ENCODE data around the gene OR2H2. TPM values are rescaled to one million over a fixed set of nuclear protein-coding genes. Genes with fewer than 3 reads are reported as not detected.
A peak's percentile ranks its signal among the peaks of the same experiment; 100 is the strongest.

OR2H2 gene
- total RNA-seq, 4 donors from 2014 or later = not detected

DNA sequence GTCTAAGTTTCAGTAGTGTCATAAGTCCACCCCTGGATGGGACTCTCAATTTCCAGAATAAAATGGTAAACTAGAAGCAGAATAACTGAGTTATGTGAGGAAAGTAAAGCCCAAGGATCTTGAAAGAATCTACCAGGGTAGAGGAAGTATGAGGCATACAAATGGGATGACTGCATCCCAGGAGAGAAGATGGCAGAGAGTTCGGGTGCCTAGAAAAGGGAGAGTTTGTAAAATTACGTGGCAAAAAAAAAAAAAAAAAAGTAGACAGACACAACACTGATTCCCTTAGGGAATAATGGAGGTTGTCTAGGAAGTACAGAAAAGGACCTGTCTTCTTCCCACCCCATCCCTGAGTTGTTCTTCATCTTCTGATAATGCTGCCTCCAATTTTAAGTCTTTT lies 44.6 kb downstream of the OR2H2 start:
- intact Hi-C loops (cut with DNase I; ENCODE audit: low total_unique reads) (no loop called here), in situ Hi-C loops (cut with MboI; ENCODE audit: low pct_ligation_motif_present in 1 of 4, low pct_unique_long_range_greater_than_20kb in 1 of 4, low sequenced_read_pairs in 3 of 4) (no loop called here)
- Histone ChIP-seq H3K36me3 (no peaks in the 10 kb centered on the region), H3K9me3 (no peaks in the 10 kb centered on the region), H3K4me3 (no peak overlapping the region), H3K4me1 (peaks cover 5 to 41% (median 29%) of the 10 kb centered on the region in 4 donors), H3K27ac (no peak overlapping the region), H3K27me3 (peaks cover 34% of the 10 kb centered on the region)
- no peak for DNase-seq
- TF ChIP-seq POLR2A (IDR thresholded peaks at IDR 0.05) = no peak
- no peak for TF ChIP-seq POLR2AphosphoS5 (IDR thresholded peaks at IDR 0.05)
- WGBS, 2 donors (ENCODE audit: low coverage in 1 of 2) = 87 to 100% methylated on average over 1 to 2 of the region's 2 CpGs

DNA sequence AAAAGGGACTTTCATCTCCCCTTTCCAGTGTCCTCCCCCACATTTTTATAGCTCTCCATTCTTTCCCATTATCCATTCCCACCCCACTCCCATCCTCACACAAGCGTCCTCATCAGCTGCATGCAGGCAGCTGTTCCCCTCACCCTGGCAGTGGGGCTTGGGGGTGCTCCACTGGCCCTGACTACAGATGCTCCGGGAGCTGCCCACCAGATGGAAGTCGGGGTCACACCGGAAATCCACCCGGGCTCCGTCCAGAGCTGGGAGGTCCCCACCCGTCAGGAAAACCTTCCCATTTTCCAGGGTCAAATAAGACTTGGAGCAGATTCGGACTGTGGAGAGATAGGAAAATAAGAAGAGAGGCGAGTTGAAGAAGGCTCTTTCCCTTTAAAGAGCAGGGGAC lies 45.4 kb downstream of the OR2H2 start:
- H3K27ac ChIP-seq = no peak overlapping the region
- no peak overlapping the region for H3K4me3 ChIP-seq
- no peaks in the 10 kb centered on the region for H3K36me3 ChIP-seq
- WGBS, 2 donors (ENCODE audit: low coverage in 1 of 2) = 79 to 96% methylated on average over 3 to 9 of the region's 9 CpGs
- in situ Hi-C loops (cut with MboI; ENCODE audit: low pct_ligation_motif_present in 1 of 4, low pct_unique_long_range_greater_than_20kb in 1 of 4, low sequenced_read_pairs in 3 of 4) = no loop called here
- H3K4me1 ChIP-seq = peaks cover 5 to 41% (median 29%) of the 10 kb centered on the region in 4 donors
- TF ChIP-seq POLR2AphosphoS5 (IDR thresholded peaks at IDR 0.05) = no peak
- TF ChIP-seq POLR2A (IDR thresholded peaks at IDR 0.05) = no peak
- TF ChIP-seq, protein P1, sequence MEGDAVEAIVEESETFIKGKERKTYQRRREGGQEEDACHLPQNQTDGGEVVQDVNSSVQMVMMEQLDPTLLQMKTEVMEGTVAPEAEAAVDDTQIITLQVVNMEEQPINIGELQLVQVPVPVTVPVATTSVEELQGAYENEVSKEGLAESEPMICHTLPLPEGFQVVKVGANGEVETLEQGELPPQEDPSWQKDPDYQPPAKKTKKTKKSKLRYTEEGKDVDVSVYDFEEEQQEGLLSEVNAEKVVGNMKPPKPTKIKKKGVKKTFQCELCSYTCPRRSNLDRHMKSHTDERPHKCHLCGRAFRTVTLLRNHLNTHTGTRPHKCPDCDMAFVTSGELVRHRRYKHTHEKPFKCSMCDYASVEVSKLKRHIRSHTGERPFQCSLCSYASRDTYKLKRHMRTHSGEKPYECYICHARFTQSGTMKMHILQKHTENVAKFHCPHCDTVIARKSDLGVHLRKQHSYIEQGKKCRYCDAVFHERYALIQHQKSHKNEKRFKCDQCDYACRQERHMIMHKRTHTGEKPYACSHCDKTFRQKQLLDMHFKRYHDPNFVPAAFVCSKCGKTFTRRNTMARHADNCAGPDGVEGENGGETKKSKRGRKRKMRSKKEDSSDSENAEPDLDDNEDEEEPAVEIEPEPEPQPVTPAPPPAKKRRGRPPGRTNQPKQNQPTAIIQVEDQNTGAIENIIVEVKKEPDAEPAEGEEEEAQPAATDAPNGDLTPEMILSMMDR (IDR thresholded peaks at IDR 0.05) = no peak
- DNase-seq = no peak
- intact Hi-C loops (cut with DNase I; ENCODE audit: low total_unique reads) = no loop called here
- H3K9me3 ChIP-seq = no peaks in the 10 kb centered on the region
- H3K27me3 ChIP-seq = peaks cover 34% of the 10 kb centered on the region

DNA sequence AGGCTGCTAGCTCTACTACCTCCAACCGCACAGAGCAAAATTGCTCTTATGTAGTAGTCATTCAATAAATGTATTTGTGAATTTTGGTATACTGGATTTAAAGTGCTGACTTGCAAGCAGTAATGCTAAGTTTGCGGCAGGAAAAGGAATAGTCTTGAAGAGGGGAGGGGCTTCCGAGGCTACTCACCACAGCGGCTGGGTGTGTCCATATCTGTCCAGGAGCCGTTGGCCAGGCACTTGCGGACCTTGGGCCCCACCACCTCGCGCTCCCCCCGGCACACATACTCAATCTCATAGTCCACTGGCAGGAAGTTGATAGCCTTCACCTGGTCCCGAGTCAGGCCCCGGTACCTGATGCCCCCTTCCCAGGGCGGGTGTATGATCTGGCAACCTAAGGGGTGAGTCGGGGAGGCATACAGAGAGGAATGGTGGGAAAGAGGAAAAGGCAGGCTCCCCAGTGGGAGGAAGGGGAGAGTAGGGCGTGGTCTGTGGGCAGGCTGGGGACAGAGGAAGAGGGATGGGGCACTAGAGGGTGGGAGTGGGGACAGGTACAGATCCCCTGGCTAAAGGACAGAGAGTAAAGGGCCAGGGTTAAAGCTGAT lies 46.4 kb downstream of the OR2H2 start:
- Histone ChIP-seq H3K9me3 (no peaks in the 10 kb centered on the region), H3K36me3 (no peaks in the 10 kb centered on the region), H3K4me3 (no peak overlapping the region), H3K4me1 (peaks cover 5 to 41% (median 29%) of the 10 kb centered on the region in 4 donors), H3K27ac (no peak overlapping the region), H3K27me3 (peaks cover 34% of the 10 kb centered on the region)
- no peak for DNase-seq
- WGBS, 2 donors (ENCODE audit: low coverage in 1 of 2) = 74 to 100% methylated on average over 1 to 14 of the region's 14 CpGs
- intact Hi-C loops (cut with DNase I; ENCODE audit: low total_unique reads) (no loop called here), in situ Hi-C loops (cut with MboI; ENCODE audit: low pct_ligation_motif_present in 1 of 4, low pct_unique_long_range_greater_than_20kb in 1 of 4, low sequenced_read_pairs in 3 of 4) (no loop called here)
- TF ChIP-seq, protein P1 (IDR thresholded peaks at IDR 0.05) = no peak
- TF ChIP-seq EP300 (IDR thresholded peaks at IDR 0.05; ENCODE audit: low read depth) (no peak), POLR2A (IDR thresholded peaks at IDR 0.05) (no peak), POLR2AphosphoS5 (IDR thresholded peaks at IDR 0.05) (no peak)

DNA sequence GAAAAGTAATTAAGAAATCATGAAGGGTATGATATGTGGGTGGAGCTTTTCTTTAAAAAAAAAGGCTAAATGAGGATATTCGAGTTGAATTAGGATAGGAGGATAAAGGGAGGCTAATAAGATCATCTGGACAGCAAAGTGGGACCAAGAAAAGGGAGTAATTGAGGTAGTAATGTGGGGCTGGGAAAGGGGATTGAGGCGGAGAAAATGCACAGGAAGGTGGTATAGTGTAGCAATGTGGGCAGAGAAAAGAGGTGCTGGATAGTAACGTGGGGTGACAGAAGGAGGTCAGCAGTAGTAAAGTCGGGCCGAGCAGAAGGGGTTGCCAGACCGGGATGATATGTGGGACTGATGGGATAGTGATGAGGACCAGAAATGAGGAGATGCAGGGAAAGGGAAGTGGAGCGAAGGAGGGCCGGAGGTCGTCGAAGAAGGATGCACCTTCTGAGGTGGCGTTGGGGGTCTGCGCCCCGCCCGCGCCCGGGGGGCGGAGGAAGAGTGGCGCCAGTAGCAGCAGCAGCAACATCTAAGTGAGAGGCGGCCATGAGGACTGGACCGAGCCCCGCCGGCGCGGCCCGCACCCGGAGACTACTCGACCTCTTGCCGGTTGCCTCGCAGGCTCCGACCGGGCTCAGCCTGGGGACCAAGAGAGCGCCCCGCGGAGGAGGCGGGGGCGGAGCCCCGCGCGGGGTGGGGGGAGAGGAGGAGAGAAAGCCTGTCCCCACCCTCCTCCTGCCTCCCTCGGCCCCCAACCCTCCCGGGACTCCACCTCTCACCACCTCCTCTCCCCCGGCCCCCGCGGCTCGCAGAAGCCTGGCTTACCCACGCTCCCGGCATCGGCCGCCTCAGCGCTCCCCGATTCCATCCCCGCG lies 47.2 kb downstream of the OR2H2 start:
- Histone ChIP-seq H3K27ac (peak overlapping the region; percentile 76 to 88 (median 80)), H3K4me1 (peaks cover 5 to 41% (median 29%) of the 10 kb centered on the region in 4 donors), H3K9me3 (no peaks in the 10 kb centered on the region), H3K36me3 (no peaks in the 10 kb centered on the region), H3K27me3 (peaks cover 34% of the 10 kb centered on the region), H3K4me3 (peak overlapping the region; percentile 25 to 96 (median 75))
- in situ Hi-C loops (cut with MboI; ENCODE audit: low pct_ligation_motif_present in 1 of 4, low pct_unique_long_range_greater_than_20kb in 1 of 4, low sequenced_read_pairs in 3 of 4) = no loop called here
- DNase-seq = peak; percentile 69
- 4 to 13% methylated on average over 5 to 26 of the region's 53 CpGs for WGBS, 2 donors (ENCODE audit: low coverage in 1 of 2)
- intact Hi-C loops (cut with DNase I; ENCODE audit: low total_unique reads) = no loop called here
- TF ChIP-seq POLR2AphosphoS5 (IDR thresholded peaks at IDR 0.05) (no peak), POLR2A (IDR thresholded peaks at IDR 0.05) (no peak)

DNA sequence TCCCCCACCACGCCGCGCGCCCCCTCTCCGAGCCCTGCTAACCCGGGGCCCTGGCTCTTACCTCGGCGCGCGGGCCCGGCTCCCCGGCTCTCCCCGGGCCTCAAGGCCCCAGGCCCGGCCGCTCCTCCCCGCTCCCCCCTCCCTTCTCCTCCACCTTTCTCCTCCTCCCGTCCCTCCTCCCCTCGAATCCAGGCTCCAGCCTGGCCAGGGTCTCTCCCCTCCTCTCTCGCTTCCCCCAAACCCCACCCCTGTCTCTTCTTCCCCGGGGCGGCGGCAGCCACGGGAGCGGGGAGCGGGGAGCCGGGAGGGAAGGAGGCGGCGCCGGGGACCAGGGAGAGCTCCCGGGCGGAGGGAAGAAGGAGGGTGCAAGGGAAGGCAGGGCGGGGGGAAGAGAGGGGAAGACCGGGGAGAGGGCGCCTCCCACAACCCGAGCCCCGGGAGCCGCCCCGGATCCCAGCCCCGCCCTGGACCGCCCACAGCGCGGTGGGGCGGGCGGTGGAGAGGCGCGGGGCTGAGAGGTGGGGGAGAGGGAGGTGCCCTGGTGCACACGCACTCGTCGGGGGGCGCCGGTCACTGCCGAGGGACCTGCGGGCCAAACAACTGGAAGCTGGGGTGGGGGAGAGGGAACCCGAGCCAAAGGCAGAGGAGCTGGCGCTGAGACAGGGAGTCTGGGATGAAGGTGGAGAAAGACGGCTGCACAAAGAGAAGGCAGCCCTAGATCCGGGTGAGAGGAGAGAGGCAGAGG lies 48.0 kb downstream of the OR2H2 start, which contains the start of gene GABBR1:
GABBR1 (minus strand) TSS at position 395 of the 745 bp plus-strand sequence. CDS start 798 bp downstream, outside the sequence.
- TF ChIP-seq EP300 (IDR thresholded peaks at IDR 0.05; ENCODE audit: low read depth) (no peak), POLR2AphosphoS5 (IDR thresholded peaks at IDR 0.05) (peak; percentile 45 to 76 (median 70)), POLR2A (IDR thresholded peaks at IDR 0.05) (peak; percentile 59)
- TF ChIP-seq, protein P1 (IDR thresholded peaks at IDR 0.05) = no peak
- in situ Hi-C loops (cut with MboI; ENCODE audit: low pct_ligation_motif_present in 1 of 4, low pct_unique_long_range_greater_than_20kb in 1 of 4, low sequenced_read_pairs in 3 of 4) (no loop called here), intact Hi-C loops (cut with DNase I; ENCODE audit: low total_unique reads) (no loop called here)
- H3K4me3 ChIP-seq = peak within 1 kb of the TSS; percentile 25 to 96 (median 75)
- 0 to 3% methylated on average over 1 to 28 of the region's 57 CpGs for WGBS, 2 donors (ENCODE audit: low coverage in 1 of 2)
- H3K36me3 ChIP-seq = no peaks in the 10 kb centered on the region
- DNase-seq = peak; percentile 90
- peaks cover 5 to 41% (median 26%) of the 10 kb centered on the region in 4 donors for H3K4me1 ChIP-seq
- H3K9me3 ChIP-seq = no peaks in the 10 kb centered on the region
- peaks cover 30% of the 10 kb centered on the region for H3K27me3 ChIP-seq
- peak within 1 kb of the TSS; percentile 76 to 88 (median 80) for H3K27ac ChIP-seq
